Lower lobe of right lung (tissue), 2 donors: ENCODE measurements around the gene CETN1. TPM values are rescaled to one million over a fixed set of nuclear protein-coding genes. Genes with fewer than 3 reads are reported as not detected.

Experiments used
- ATAC-seq, 2 donors: fragments of 200-7000 bp; cut with Tn5 transposase; one replicate each; pipeline ENCODE4 v1.9.1; 2020 to 2022; ENCODE audit warnings: mild to moderate bottlenecking in 2 of 2, moderate library complexity in 2 of 2
- DNase-seq: peaks from one replicate; pipeline ENCODE4 v3.0.0-alpha.2; 2020
- H3K27ac ChIP-seq: fragments of 200-600 bp; one replicate; pipeline ENCODE4 v1.8.0; 2022
- H3K27me3 ChIP-seq: fragments of 200-600 bp; one replicate; pipeline ENCODE4 v1.8.0; 2022; ENCODE audit warnings: low read depth
- H3K36me3 ChIP-seq: fragments of 200-600 bp; one replicate; pipeline ENCODE4 v1.8.0; 2022; ENCODE audit warnings: mild to moderate bottlenecking
- H3K4me1 ChIP-seq: fragments of 200-600 bp; one replicate; pipeline ENCODE4 v1.8.0; 2022
- H3K4me3 ChIP-seq: fragments of 200-600 bp; one replicate; pipeline ENCODE4 v1.8.0; 2022; ENCODE audit warnings: mild to moderate bottlenecking
- H3K9me3 ChIP-seq: fragments of 200-600 bp; one replicate; pipeline ENCODE4 v1.8.0; 2022
- intact Hi-C: fragments of 100-400 bp; cut with DNase I; formaldehyde crosslinking; loops from one replicate; pipeline ENCODE4 v1.11.0; 2022
- total RNA-seq: library from RNA; stranded (reverse); fragmentation: NEBNext Ultra II Directional; extraction: Animal tissue kit (Norgen Biotek cat#: 25700); gene quantifications from one replicate; pipeline ENCODE4 v1.2.1, GENCODE V29; 2021
- TF ChIP-seq, protein P1 (sequence below): fragments of 200-600 bp; IDR thresholded peaks from one replicate; pipeline ENCODE4 v1.8.0; 2022; ENCODE audit warnings: antibody characterized with exemption, mild to moderate bottlenecking
- donor health status: DM: no; HTN: yes; CAD: no; lungs with severe emphysema.

Gene CETN1
- total RNA-seq, 1 donor from 2014 or later, result not detected

DNA sequence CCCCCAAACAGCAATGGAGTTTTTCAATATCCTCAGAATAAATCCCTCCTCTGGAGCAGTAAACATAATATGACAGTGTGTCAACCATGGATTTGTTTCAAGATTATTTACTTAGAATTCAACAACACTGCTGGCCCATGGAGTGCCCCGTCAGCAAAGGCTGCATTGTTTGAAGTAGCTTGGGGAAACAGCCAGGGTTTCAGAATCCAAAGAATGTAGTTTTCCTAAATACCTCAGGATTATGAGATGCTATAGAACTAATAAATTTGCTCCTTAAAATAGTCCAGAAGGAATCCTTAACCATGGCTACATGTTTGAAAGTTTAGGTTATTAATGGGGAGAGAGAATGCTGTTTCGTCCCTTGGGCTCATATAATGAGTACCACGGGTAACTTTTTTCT, 13.1 kb upstream of the CETN1 start:
- Histone ChIP-seq H3K4me1 (no peaks in the 10 kb centered on the region), H3K27me3 (no peaks in the 10 kb centered on the region), H3K9me3 (no peaks in the 10 kb centered on the region), H3K4me3 (no peak overlapping the region), H3K36me3 (no peaks in the 10 kb centered on the region), H3K27ac (no peak overlapping the region)
- no peak for ATAC-seq
- intact Hi-C loops, result no loop called here
- DNase-seq, result no peak
- TF ChIP-seq, protein P1, sequence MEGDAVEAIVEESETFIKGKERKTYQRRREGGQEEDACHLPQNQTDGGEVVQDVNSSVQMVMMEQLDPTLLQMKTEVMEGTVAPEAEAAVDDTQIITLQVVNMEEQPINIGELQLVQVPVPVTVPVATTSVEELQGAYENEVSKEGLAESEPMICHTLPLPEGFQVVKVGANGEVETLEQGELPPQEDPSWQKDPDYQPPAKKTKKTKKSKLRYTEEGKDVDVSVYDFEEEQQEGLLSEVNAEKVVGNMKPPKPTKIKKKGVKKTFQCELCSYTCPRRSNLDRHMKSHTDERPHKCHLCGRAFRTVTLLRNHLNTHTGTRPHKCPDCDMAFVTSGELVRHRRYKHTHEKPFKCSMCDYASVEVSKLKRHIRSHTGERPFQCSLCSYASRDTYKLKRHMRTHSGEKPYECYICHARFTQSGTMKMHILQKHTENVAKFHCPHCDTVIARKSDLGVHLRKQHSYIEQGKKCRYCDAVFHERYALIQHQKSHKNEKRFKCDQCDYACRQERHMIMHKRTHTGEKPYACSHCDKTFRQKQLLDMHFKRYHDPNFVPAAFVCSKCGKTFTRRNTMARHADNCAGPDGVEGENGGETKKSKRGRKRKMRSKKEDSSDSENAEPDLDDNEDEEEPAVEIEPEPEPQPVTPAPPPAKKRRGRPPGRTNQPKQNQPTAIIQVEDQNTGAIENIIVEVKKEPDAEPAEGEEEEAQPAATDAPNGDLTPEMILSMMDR, result no peak

DNA sequence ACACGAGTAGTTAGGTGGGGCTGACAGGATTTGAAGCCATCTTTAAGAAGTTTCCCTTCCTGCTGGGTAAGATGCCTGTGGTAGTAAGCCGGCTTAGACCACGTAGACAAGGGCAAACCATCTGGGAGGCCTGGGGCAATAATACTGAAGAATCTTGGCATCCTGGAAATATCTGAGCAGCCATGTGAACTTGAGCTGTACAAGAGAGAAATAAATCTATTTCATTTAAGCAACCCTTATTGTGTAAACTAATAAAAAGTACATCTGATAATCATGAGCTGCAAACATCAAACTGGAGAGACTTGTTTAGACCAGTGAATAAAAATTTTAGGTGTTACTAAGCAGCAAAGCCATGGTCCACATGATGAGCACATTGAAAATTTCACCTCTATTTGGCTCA, 11.4 kb upstream of the CETN1 start:
- DNase-seq (no peak), ATAC-seq (no peak)
- H3K4me1 ChIP-seq, result no peaks in the 10 kb centered on the region
- no peak overlapping the region for H3K4me3 ChIP-seq
- H3K36me3 ChIP-seq, result no peaks in the 10 kb centered on the region
- intact Hi-C loops, result no loop called here
- TF ChIP-seq, protein P1, result no peak
- no peak overlapping the region for H3K27ac ChIP-seq
- no peaks in the 10 kb centered on the region for H3K9me3 ChIP-seq
- H3K27me3 ChIP-seq, result no peaks in the 10 kb centered on the region

DNA sequence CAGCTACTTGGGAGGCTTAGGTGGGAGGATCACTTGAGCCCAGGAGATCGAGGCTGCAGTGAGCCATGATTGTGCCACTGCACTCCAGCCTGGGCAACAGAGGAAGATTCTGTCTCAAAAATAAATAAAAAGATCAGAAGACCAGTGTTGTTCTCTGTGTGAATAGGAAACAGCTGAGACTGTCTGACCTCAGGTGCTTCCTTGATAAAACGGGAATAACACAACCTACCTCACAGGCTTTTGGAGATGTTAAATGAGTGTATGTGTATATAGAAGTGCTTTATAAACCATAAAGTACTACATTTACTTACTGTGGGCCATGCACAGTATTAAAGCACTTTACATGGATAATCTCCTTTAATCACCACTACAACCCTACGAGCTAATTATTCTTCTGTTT, 9.9 kb upstream of the CETN1 start:
- TF ChIP-seq, protein P1, result no peak
- no peak for ATAC-seq
- DNase-seq, result no peak
- Histone ChIP-seq H3K36me3 (no peaks in the 10 kb centered on the region), H3K4me1 (no peaks in the 10 kb centered on the region), H3K27me3 (no peaks in the 10 kb centered on the region), H3K4me3 (no peak overlapping the region), H3K27ac (no peak overlapping the region), H3K9me3 (no peaks in the 10 kb centered on the region)
- intact Hi-C loops, result no loop called here

DNA sequence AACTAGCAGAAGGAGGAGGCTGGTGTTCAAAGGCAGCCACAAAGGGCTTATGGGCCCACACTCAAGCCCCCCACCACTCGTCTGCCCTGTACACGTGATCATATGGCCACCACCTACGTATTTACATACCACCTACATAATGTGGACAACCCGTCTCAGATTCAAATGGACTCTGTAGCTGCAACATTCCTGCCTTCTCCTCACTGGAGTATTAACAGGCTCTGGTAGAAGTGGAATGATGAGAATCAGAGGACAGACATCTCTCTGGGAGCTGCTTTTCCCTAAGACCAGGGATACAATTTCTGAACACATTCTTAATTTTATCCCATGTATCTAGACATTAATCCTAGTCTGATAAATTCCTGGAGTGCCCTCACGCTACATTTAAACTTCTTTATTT, 9.5 kb upstream of the CETN1 start:
- TF ChIP-seq, protein P1, result no peak
- ATAC-seq (no peak), DNase-seq (no peak)
- Histone ChIP-seq H3K36me3 (no peaks in the 10 kb centered on the region), H3K27ac (no peak overlapping the region), H3K4me1 (no peaks in the 10 kb centered on the region), H3K27me3 (no peaks in the 10 kb centered on the region), H3K4me3 (no peak overlapping the region), H3K9me3 (no peaks in the 10 kb centered on the region)
- intact Hi-C loops, result no loop called here

DNA sequence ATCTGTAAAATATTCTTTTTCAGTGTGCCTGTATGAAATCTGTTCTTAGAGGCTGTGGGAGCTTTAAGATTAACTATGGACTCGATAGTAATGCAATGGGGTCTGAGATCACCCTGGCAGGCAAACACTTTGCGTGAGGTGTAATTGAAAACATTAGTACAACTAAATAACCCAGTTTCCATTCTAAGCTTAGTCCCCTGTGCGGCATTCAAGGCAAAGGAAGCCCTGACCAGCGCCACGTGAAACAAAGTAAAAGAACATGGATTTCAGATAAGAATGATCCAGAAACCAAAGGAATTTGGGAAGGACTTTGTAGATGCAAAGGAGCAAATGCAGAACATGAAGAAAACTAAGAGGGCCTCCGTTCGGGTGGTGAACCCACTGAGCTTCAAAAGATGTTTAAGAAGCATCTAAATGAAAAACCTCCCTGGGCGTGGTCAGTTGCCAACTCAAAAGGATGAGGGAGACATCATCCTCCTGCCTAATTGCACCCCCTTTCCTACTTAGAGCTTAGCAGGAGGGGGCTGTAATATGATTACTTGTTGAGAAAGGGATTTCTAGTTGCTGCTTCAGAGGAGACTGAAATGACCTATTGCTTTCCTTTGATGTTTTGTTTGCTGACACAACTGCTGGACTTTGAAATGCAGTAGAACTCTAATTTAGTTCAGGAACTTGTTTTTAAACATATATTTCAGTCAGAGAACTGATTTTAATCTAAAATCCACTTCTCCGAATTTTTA, 7.9 kb upstream of the CETN1 start:
- H3K9me3 ChIP-seq, result no peaks in the 10 kb centered on the region
- TF ChIP-seq, protein P1, result no peak
- no peak overlapping the region for H3K4me3 ChIP-seq
- intact Hi-C loops, result no loop called here
- ATAC-seq (no peak), DNase-seq (no peak)
- H3K4me1 ChIP-seq, result no peaks in the 10 kb centered on the region
- H3K27ac ChIP-seq, result no peak overlapping the region
- no peaks in the 10 kb centered on the region for H3K27me3 ChIP-seq
- H3K36me3 ChIP-seq, result no peaks in the 10 kb centered on the region
